WERI-Rb-1 (cell line): Measurements from ENCODE around the gene PSD2.

Experiments used
- DNase-seq: peaks from one replicate; pipeline ENCODE4 v3.0.0-alpha.2; 2020
- H3K27ac ChIP-seq: fragments of 250-450 bp; sonication (Bioruptor Pico); 2 replicates; pipeline ENCODE4 v1.5.1; 2020; ENCODE audit warnings: mild to moderate bottlenecking, moderate library complexity
- H3K27me3 ChIP-seq: fragments of 250-450 bp; sonication (Bioruptor Pico); 2 replicates; pipeline ENCODE4 v1.5.1; 2021; ENCODE audit warnings: mild to moderate bottlenecking, low read depth, moderate library complexity; ENCODE audit not compliant: insufficient read depth, severe bottlenecking
- H3K36me3 ChIP-seq: fragments of 250-450 bp; sonication (Bioruptor Pico); 2 replicates; pipeline ENCODE4 v1.5.1; 2020; ENCODE audit warnings: mild to moderate bottlenecking, moderate library complexity
- H3K4me3 ChIP-seq: 2 replicates; pipeline ENCODE4 v1.5.1; 2011; ENCODE audit warnings: low read depth, mild to moderate bottlenecking, control low read depth, low read length
- H3K9me3 ChIP-seq: fragments of 250-450 bp; sonication (Bioruptor Pico); 2 replicates; pipeline ENCODE4 v1.5.1; 2021; ENCODE audit warnings: mild to moderate bottlenecking, moderate library complexity; ENCODE audit not compliant: severe bottlenecking
- TF ChIP-seq, protein P1 (sequence below): IDR thresholded peaks from 2 replicates; pipeline ENCODE4 v1.5.1; 2011; ENCODE audit warnings: low read depth, mild to moderate bottlenecking, control low read depth, inconsistent platforms, low read length

PSD2 gene

DNA sequence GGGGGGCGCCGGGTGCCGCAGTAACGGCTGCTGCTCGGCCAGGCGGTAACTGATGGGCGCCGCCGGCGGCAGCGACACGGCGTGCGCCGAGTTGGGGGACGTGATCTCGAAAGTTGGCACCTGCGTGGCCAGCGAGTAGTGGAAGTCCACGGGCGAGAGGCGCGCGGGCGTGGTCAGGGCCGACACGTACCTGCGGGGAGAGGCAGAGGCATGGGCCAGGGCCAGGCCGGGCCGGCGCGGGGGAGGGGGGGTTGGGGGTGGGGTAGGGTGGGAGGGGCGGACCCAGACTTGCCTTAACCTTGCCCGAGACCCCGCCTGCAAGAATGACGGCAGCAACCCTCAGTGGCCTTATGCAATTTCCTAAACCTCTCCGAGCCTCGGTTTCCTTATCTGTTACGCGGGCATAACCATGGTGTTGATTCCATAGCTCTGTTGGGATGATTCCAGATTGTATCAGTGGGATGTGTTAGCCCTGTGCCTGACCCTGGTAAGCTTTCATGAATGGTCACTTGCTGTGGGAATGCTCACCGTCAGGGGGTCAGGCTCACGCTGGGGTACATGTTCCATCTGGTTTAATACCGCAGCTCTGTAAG is 53.0 kb downstream of the PSD2 start:
- TF ChIP-seq, protein P1, sequence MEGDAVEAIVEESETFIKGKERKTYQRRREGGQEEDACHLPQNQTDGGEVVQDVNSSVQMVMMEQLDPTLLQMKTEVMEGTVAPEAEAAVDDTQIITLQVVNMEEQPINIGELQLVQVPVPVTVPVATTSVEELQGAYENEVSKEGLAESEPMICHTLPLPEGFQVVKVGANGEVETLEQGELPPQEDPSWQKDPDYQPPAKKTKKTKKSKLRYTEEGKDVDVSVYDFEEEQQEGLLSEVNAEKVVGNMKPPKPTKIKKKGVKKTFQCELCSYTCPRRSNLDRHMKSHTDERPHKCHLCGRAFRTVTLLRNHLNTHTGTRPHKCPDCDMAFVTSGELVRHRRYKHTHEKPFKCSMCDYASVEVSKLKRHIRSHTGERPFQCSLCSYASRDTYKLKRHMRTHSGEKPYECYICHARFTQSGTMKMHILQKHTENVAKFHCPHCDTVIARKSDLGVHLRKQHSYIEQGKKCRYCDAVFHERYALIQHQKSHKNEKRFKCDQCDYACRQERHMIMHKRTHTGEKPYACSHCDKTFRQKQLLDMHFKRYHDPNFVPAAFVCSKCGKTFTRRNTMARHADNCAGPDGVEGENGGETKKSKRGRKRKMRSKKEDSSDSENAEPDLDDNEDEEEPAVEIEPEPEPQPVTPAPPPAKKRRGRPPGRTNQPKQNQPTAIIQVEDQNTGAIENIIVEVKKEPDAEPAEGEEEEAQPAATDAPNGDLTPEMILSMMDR, result no peak
- peak overlapping the region; percentile 79 for H3K27ac ChIP-seq

DNA sequence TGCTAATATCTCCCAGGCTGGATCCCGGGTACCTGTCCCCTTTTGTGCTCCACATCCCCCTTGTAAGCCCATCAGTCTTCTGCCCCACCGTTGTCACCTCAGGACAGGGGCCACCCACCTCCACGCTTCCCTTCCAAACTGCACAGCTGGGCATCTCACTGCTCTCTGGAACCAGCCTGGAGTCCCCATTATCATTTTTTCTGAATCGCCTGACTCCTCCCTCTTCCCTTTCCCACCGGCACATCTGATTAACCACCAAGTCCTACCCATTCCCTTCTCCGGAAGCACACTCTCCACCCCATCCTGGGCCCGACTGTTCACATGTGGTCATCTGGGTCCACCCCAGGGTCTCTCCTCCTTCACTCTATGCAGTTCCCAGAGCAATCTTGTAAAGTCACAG is 53.9 kb downstream of the PSD2 start:
- Histone ChIP-seq H3K27ac (no peak overlapping the region), H3K27me3 (no peaks in the 10 kb centered on the region)
- TF ChIP-seq, protein P1, result no peak

More for the DNA sequence above, 53.0 kb downstream of the PSD2 start:
- Histone ChIP-seq H3K27me3 (no peaks in the 10 kb centered on the region), H3K9me3 (no peaks in the 10 kb centered on the region), H3K36me3 (no peaks in the 10 kb centered on the region), H3K4me3 (peak overlapping the region; percentile 46)
- DNase-seq, result peak; percentile 42

DNA sequence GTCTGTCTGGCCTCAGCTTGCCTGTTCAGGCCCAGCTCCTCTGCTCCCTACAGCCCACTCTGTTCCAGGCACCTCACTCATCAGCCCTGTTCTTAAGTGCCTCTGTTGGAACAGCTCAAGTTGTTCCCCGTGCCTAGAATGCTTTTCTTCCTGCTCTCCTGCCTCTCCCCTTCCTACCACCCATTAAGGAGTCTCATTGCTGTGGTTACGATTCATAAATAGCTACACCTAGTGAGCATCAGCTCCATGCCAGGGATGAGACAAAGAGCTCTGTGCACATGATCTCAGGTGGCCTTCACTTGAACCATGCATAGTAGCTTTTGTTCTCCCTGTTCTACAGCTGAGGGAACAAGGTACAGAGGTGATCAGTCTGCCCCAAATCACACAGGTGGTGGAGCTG is 54.3 kb downstream of the PSD2 start:
- TF ChIP-seq, protein P1, result no peak
- no peaks in the 10 kb centered on the region for H3K27me3 ChIP-seq

More for the DNA sequence above, 53.9 kb downstream of the PSD2 start:
- Histone ChIP-seq H3K36me3 (no peaks in the 10 kb centered on the region), H3K4me3 (no peak overlapping the region), H3K9me3 (no peaks in the 10 kb centered on the region)
- no peak for DNase-seq

DNA sequence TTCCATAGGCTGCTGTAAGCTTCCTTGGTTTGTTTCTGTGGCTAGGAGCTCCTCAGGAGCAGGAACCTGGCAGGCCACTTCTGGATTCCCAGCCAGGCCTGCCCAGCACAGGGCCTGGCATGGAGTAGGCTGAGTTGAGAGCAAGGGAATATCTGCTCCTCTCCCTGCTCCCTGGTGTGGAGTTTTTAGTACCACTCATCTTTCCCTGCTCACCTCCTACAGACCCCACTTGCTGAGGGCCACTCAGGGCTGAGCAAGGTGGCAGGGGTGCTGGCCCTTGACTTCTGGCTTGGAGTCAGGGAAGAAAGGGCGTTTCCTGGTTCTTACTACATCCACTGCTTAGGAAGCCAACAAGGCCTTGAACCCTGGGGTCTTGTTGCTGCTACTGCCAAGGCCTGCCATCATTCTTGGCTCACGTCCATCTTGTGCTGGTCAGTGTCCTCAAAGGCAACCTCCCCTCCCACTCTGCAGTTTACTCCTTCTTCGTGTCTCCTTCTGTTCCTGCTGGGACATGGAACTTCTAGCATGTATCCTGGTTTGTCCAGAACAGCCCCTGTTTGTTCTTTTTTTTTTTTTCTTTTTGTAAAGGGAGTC is 54.9 kb downstream of the PSD2 start:
- no peaks in the 10 kb centered on the region for H3K27me3 ChIP-seq
- no peak overlapping the region for H3K27ac ChIP-seq
- no peaks in the 10 kb centered on the region for H3K9me3 ChIP-seq
- TF ChIP-seq, protein P1, result no peak
- H3K36me3 ChIP-seq, result no peaks in the 10 kb centered on the region
- no peak overlapping the region for H3K4me3 ChIP-seq
- DNase-seq, result no peak

More for the DNA sequence above, 54.3 kb downstream of the PSD2 start:
- Histone ChIP-seq H3K9me3 (no peaks in the 10 kb centered on the region), H3K27ac (no peak overlapping the region), H3K4me3 (no peak overlapping the region), H3K36me3 (no peaks in the 10 kb centered on the region)
- no peak for DNase-seq

DNA sequence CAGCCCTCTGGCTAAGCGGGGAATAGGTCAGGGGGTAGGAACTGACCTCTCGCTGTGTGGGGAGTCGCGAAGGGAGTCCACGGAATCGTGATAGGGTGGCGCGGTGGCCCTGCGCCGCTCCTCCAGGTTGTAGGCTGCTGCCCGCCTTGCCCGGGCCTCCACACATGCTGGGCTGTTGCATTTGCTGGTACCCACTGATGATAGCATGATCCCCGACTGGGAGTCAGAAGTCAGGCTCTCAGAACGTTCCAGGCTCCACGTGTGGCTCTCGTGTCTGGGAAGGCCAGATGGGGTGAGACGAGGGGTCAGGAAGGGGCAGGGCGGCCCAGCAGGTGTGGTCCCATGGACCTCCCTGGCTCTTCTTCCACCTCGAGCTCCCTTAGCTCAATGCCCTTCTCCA is 56.0 kb downstream of the PSD2 start:
- Histone ChIP-seq H3K27ac (no peak overlapping the region), H3K27me3 (no peaks in the 10 kb centered on the region), H3K9me3 (no peaks in the 10 kb centered on the region), H3K36me3 (no peaks in the 10 kb centered on the region), H3K4me3 (no peak overlapping the region)
- no peak for DNase-seq
- TF ChIP-seq, protein P1, result no peak

DNA sequence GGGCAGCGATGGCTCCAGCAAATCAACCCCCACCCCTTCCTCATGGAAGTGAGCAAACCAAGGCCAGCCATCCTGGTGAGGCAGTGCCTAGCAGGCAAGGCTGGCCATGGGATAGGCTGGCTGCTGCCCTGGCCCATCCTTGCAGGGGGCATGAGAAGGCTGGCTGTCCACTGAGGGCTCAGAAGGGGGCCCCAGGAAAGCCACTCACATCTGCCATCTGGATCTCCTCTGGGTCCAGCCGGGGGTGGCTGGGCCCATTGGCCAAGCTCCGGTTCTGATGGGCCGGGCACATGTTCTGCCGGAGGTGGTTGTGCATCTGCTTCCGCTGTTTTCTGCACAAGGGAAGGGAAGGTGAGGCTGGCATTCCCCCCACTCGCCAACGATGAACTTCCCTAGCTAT is 57.1 kb downstream of the PSD2 start:
- H3K27me3 ChIP-seq, result no peaks in the 10 kb centered on the region
- no peak for DNase-seq
- no peak overlapping the region for H3K4me3 ChIP-seq
- H3K9me3 ChIP-seq, result no peaks in the 10 kb centered on the region
- no peaks in the 10 kb centered on the region for H3K36me3 ChIP-seq
- TF ChIP-seq, protein P1, result no peak
- H3K27ac ChIP-seq, result no peak overlapping the region
